Lower leg skin (tissue), 4 donors: Measurements from ENCODE around the gene TEF. TPM values are rescaled to one million over a fixed set of nuclear protein-coding genes. Genes with fewer than 3 reads are reported as not detected.

ENCODE experiments used
- total RNA-seq, 4 donors: library from RNA; depleted of rRNA; stranded (reverse); fragments of >200 nt; gene quantifications; one replicate each; pipeline ENCODE4 v1.1.0, GENCODE V29; 2016

Gene TEF
- total RNA-seq, 4 donors from 2014 or later: 27.3 to 56.1 (median 42.8) TPM

Other genes starting within 250 kb of the TEF start
- 10 to 100 TPM in 3 of 4 donors, 1 to 10 TPM in 1; 6.3 to 20.9 (median 16.8) TPM for gene L3MBTL2, start 176.6 kb upstream of the TEF start, total RNA-seq
- 10 to 100 TPM; 10.5 to 16.3 (median 11.5) TPM for gene CHADL, start 141.0 kb upstream of the TEF start, total RNA-seq
- 100 to 1,000 TPM; 119 to 150 (median 121) TPM for gene RANGAP1, start 95.8 kb upstream of the TEF start, total RNA-seq
- 10 to 100 TPM; 19.9 to 39.9 (median 31.2) TPM for gene ZC3H7B, start 80.4 kb upstream of the TEF start, total RNA-seq
- gene TOB2, start 64.9 kb downstream of the TEF start, total RNA-seq: 10 to 100 TPM; 31.5 to 45.9 (median 37.9) TPM
- 10 to 100 TPM; 44.1 to 51.9 (median 45.4) TPM for gene PHF5A, start 86.8 kb downstream of the TEF start, total RNA-seq
- 100 to 1,000 TPM in 1 of 4 donors, 10 to 100 TPM in 3; 64.0 to 103 (median 83.1) TPM for gene ACO2, start 87.2 kb downstream of the TEF start, total RNA-seq
- gene POLR3H, start 162.5 kb downstream of the TEF start, total RNA-seq: 10 to 100 TPM in 3 of 4 donors, 1 to 10 TPM in 1; 8.7 to 19.7 (median 16.4) TPM
- 1 to 10 TPM in 2 of 4 donors, under 1 TPM in 2; 0.63 to 3.0 (median 1.0) TPM for gene CSDC2, start 179.1 kb downstream of the TEF start, total RNA-seq
- 10 to 100 TPM; 44.0 to 60.4 (median 50.1) TPM for gene PMM1, start 207.9 kb downstream of the TEF start, total RNA-seq
- 10 to 100 TPM; 16.1 to 37.8 (median 23.0) TPM for gene DESI1, start 239.1 kb downstream of the TEF start, total RNA-seq
- gene XRCC6, start 239.4 kb downstream of the TEF start, total RNA-seq: 100 to 1,000 TPM; 150 to 204 (median 161) TPM